Adrenal gland (tissue), 12 donors: Measurements from ENCODE around the gene NCOA4. TPM values are rescaled to one million over a fixed set of nuclear protein-coding genes. Genes with fewer than 3 reads are reported as not detected.

ENCODE experiments used
- DNase-seq, 7 donors: peaks; one replicate each; pipeline ENCODE4 v3.0.0-alpha.2; 2019 to 2020
- H3K27ac ChIP-seq, 5 donors: fragments of 200-600 bp; sonication (generic) in 4 of 5; 1 replicate in 3 of 5; 2 replicates in 2 of 5; pipeline versions ENCODE4 v1.5.1 to v1.8.0; 2016 to 2020; ENCODE audit warnings: mild to moderate bottlenecking in 1 of 5
- H3K27me3 ChIP-seq: fragments of 200-600 bp; 2 replicates; pipeline ENCODE4 v1.8.0; 2021
- H3K36me3 ChIP-seq, 2 donors: fragments of 200-600 bp; replicated peaks in 1 of 2; 1 replicate in 1 of 2; 2 replicates in 1 of 2; pipeline versions ENCODE4 v1.5.1 to v1.8.0; 2018 to 2022
- H3K4me1 ChIP-seq, 2 donors: fragments of 200-600 bp; replicated peaks in 1 of 2; 1 replicate in 1 of 2; 2 replicates in 1 of 2; pipeline versions ENCODE4 v1.5.1 to v1.8.0; 2018 to 2021
- H3K4me3 ChIP-seq, 4 donors: fragments of 200-600 bp; sonication (generic) in 3 of 4; one replicate each; pipeline ENCODE4 v1.5.1; 2016 to 2018
- H3K9me3 ChIP-seq, 3 donors: fragments of 200-600 bp; sonication (generic) in 1 of 3; replicated peaks in 1 of 3; 1 replicate in 2 of 3; 2 replicates in 1 of 3; pipeline versions ENCODE4 v1.5.1 to v1.8.0; 2016 to 2021
- POLR2A ChIP-seq, 2 donors: fragments of 450-650 bp; IDR thresholded peaks; one replicate each; pipeline ENCODE4 v1.6.1; 2017; ENCODE audit warnings: antibody characterized with exemption in 2 of 2, mild to moderate bottlenecking in 2 of 2, moderate library complexity in 1 of 2
- WGBS, 4 donors: extraction: QIAGEN DNeasy Blood & Tissue Kit in 2 of 4; methylation state at CpG; one replicate each; pipeline versions ENCODE4 v1.1.5 to v1.1.7; 2013 to 2017; 5-methylcytosine and 5-hydroxymethylcytosine counted together
- intact Hi-C, 2 donors: fragments of 100-400 bp; cut with DNase I; formaldehyde crosslinking; loops; one replicate each; pipeline versions ENCODE4 v1.14.1 to v1.15.0; 2022 to 2023
- polyA plus RNA-seq, 3 donors: library from polyadenylated mRNA; stranded (reverse); fragments of 200-250 nt in 2 of 3; fragments of 350-450 nt in 1 of 3; fragmentation: Illumina TruSeq in 1 of 3; extraction: RNeasy Lipid Tissue Mini Kit (QIAGEN cat#74804) in 1 of 3; gene quantifications; one replicate each; pipeline ENCODE4 v1.2.3, GENCODE V29; 2013 to 2014
- total RNA-seq, 9 donors: library from RNA; depleted of rRNA in 4 of 9; stranded (reverse); fragments of >200 nt in 4 of 9; fragments of 120-200 nt in 1 of 9; fragmentation: NEBNext Ultra II Directional in 1 of 9; extraction: Animal tissue kit (Norgen Biotek cat#: 25700) in 1 of 9; gene quantifications; one replicate each; pipeline versions ENCODE4 v1.1.0 to v1.2.4, GENCODE V29; 2013 to 2023
- TF ChIP-seq, protein P1 (sequence below), 6 experiments: fragments of 450-650 bp in 4 of 6; fragments of 200-600 bp in 2 of 6; sonication (generic) in 1 of 6; IDR thresholded peaks; 1 replicate in 5 of 6; 2 replicates in 1 of 6; pipeline versions ENCODE4 v1.5.1 to v1.8.0; 2016 to 2021; ENCODE audit warnings: antibody characterized with exemption in 6 of 6, mild to moderate bottlenecking in 2 of 6, moderate library complexity in 1 of 6
- donor health status: healthy with polysubstance abuse.
- donor health status: Bipolar disorder and iron deficiency.
- donor health status: DM: yes; HTN: yes; CAD: no.
- donor health status: DM: no; HTN: no; CAD: no.
- donor health status: DM: no; HTN: no; CAD: no.
- donor health status: DM: yes; HTN: yes; CAD: no.

Gene NCOA4
- total and polyA plus RNA-seq, 12 donors = 22.2 to 187 (median 126) TPM

DNA sequence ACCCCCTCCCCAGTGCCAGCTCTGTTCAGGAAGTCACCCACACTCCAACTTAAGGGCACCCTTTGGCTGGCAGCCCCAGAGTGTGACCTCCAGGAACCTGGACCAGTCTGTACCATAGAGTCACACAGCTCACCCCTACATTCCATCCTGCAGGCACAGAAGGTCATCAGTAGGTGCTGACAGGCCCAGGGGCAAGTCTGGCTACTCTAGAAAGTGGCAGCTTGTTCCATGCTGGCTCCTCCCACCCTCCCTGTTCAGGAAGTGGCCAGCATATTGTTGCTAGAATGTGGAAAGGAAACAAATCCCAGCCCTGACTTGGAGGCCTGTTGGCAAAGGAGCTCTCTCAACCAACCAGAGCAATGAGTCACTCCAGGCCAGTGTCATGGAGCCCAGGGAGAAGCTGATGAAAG lies 3.2 kb upstream of the NCOA4 start:
- no peak overlapping the region for H3K4me3 ChIP-seq
- H3K36me3 ChIP-seq = no peaks in the 10 kb centered on the region
- intact Hi-C loops = no loop called here
- no peak overlapping the region for H3K27ac ChIP-seq
- no peaks in the 10 kb centered on the region for H3K27me3 ChIP-seq
- H3K4me1 ChIP-seq = peaks cover 10 to 24% of the 10 kb centered on the region in 2 donors
- TF ChIP-seq POLR2A (IDR thresholded peaks at IDR 0.05) = no peak
- TF ChIP-seq, protein P1, sequence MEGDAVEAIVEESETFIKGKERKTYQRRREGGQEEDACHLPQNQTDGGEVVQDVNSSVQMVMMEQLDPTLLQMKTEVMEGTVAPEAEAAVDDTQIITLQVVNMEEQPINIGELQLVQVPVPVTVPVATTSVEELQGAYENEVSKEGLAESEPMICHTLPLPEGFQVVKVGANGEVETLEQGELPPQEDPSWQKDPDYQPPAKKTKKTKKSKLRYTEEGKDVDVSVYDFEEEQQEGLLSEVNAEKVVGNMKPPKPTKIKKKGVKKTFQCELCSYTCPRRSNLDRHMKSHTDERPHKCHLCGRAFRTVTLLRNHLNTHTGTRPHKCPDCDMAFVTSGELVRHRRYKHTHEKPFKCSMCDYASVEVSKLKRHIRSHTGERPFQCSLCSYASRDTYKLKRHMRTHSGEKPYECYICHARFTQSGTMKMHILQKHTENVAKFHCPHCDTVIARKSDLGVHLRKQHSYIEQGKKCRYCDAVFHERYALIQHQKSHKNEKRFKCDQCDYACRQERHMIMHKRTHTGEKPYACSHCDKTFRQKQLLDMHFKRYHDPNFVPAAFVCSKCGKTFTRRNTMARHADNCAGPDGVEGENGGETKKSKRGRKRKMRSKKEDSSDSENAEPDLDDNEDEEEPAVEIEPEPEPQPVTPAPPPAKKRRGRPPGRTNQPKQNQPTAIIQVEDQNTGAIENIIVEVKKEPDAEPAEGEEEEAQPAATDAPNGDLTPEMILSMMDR (IDR thresholded peaks at IDR 0.05) = no peak
- no peaks in the 10 kb centered on the region for H3K9me3 ChIP-seq
- no peak for DNase-seq

DNA sequence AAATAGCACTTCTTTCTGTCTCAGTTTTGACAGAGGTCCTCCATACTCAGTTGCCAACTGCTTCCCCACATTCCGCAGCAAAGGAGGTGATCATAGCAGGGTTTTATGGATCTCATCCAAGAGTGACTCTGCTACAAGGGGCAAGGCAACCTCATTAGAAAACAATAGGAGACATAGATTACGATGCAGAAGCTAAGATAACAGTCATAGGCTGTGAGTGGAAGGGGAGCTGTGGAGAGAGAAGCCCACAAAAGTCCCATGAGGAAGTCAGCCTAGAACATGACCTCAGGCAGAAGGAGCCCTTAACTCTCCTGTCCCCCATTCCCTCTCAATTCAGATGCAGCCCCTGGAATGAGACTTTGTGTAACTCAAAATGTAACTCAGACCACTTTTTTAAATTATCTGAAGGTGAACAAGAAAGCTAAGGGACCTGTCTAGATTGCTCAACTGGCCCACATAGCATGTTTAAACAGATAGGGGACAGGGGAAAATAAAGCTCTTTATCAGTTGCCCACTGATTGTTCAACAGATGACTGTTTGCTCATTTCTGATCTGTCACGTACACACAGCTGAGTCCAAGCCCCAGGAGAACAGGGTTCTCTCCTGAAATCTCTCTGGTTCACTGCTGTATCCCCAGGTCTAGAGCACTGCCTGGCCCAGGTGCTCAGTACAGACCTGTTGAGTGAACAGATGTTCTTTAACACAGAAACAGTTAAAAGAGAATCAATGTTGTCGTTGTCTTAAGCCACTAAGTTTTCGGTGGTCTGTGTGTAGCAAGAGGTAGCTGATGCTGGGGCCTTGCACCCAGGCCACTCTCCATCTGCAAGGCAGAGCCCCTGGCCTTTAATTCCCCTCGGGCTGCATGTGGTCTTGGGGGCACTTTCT lies 1.5 kb upstream of the NCOA4 start:
- peaks cover 10 to 40% of the 10 kb centered on the region in 2 donors for H3K4me1 ChIP-seq
- H3K36me3 ChIP-seq = no peaks in the 10 kb centered on the region
- no peak overlapping the region for H3K4me3 ChIP-seq
- H3K9me3 ChIP-seq = no peaks in the 10 kb centered on the region
- intact Hi-C loops = no loop called here
- no peak for DNase-seq
- H3K27ac ChIP-seq = no peak overlapping the region
- H3K27me3 ChIP-seq = no peaks in the 10 kb centered on the region
- TF ChIP-seq, protein P1 (IDR thresholded peaks at IDR 0.05) = no peak
- TF ChIP-seq POLR2A (IDR thresholded peaks at IDR 0.05) = no peak
- WGBS, 4 donors = 73 to 87% (median 80%) methylated on average over 5 to 6 of the region's 6 CpGs

DNA sequence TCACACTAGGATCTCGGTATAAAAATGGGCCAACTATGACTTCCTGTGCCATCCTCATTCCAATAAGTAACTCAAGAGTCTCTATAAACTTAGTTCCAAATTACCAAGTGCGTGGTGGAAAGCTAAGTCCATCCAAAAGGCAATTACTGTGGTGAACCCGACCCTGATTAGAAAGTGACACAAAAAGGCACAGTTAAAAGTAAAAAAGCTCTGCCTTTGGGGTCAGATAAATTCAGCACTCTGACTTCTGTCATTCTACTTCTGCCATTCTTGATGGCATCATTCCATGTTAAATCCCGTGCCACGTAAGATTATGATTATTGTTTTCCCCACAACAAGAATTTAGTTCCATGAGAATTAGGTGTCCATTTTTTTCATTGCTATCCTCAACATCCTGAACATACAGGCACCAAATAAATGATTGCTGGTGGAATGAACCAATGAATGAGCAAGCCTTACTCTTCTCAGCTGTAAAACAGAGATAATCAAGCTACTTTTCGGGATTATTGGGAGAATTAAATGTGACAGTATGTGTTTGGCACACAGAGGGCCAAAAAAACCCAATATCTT lies 877 bp downstream of the NCOA4 start:
- H3K9me3 ChIP-seq = no peaks in the 10 kb centered on the region
- DNase-seq = no peak
- peak overlapping the region; percentile 45 to 96 (median 66) for H3K4me3 ChIP-seq
- peak overlapping the region; percentile 77 to 96 (median 92) for H3K27ac ChIP-seq
- intact Hi-C loops = loop anchor here in 1 of 2 donors (10.0 kb wide), 1 partner anchor 55 kb away; the partner anchor contains the start of gene TIMM23
- H3K27me3 ChIP-seq = no peaks in the 10 kb centered on the region
- H3K36me3 ChIP-seq = no peaks in the 10 kb centered on the region
- TF ChIP-seq POLR2A (IDR thresholded peaks at IDR 0.05) = no peak
- TF ChIP-seq, protein P1 (IDR thresholded peaks at IDR 0.05) = no peak
- 13 to 17% (median 15%) methylated on average over 6 of the region's 6 CpGs for WGBS, 4 donors
- peaks cover 10 to 54% of the 10 kb centered on the region in 2 donors for H3K4me1 ChIP-seq
